T-cell (primary cell): ENCODE results near the gene RPL36. TPM values are rescaled to one million over a fixed set of nuclear protein-coding genes. Genes with fewer than 3 reads are reported as not detected.

ENCODE experiments used
- ATAC-seq, 4 experiments: fragments of 200-7000 bp in 3 of 4; fragments of 150-1000 bp in 1 of 4; cut with Tn5 transposase; replicated peaks in 1 of 4; 1 replicate in 3 of 4; 2 replicates in 1 of 4; pipeline ENCODE4 v1.10.0; 2021; ENCODE audit warnings: moderate library complexity in 3 of 4, mild to moderate bottlenecking in 2 of 4, moderate number of reproducible peaks in 1 of 4
- CTCF ChIA-PET, 2 donors: fragments of 300-600 bp; sonication (Branson Sonifier 250); formaldehyde crosslinking; loops; one replicate each; lab custom pipeline; 2022; ENCODE audit warnings: antibody characterized with exemption in 2 of 2; lab: Charles Lee
- POLR2A ChIA-PET, 2 donors: fragments of 300-600 bp; sonication (Branson Sonifier 250); formaldehyde crosslinking; loops; one replicate each; lab custom pipeline; 2022; ENCODE audit warnings: antibody characterized with exemption in 2 of 2; lab: Charles Lee
- DNase-seq, 35 experiments: peaks; one replicate each; pipeline versions ENCODE4 v3.0.0 to v3.0.0-alpha.2; 2013 to 2023
- H3K27ac ChIP-seq: one replicate; pipeline ENCODE4 v1.5.1; 2013; ENCODE audit warnings: low read length
- H3K27me3 ChIP-seq, 2 experiments: replicated peaks in 1 of 2; 1 replicate in 1 of 2; 2 replicates in 1 of 2; pipeline versions ENCODE4 v1.6.1 to v1.7.0; 2013; ENCODE audit warnings: low read length in 1 of 2, mixed read lengths in 1 of 2; ENCODE audit not compliant: control insufficient read depth in 2 of 2, insufficient read depth in 2 of 2; ENCODE audit errors: extremely low read depth in 1 of 2
- H3K36me3 ChIP-seq, 2 donors: 1 replicate in 1 of 2; 2 replicates in 1 of 2; pipeline versions ENCODE4 v1.6.1 to v1.7.0; 2013; ENCODE audit warnings: low read length in 1 of 2; ENCODE audit not compliant: control insufficient read depth in 2 of 2, insufficient read depth in 1 of 2; ENCODE audit errors: extremely low read depth in 1 of 2
- H3K4me1 ChIP-seq, 2 experiments: 1 replicate in 1 of 2; 2 replicates in 1 of 2; pipeline versions ENCODE4 v1.6.1 to v1.7.0; 2013; ENCODE audit warnings: low read length in 2 of 2, mixed read lengths in 1 of 2; ENCODE audit not compliant: insufficient read depth in 2 of 2, control insufficient read depth in 1 of 2; ENCODE audit errors: extremely low read depth in 1 of 2
- H3K4me3 ChIP-seq, 2 donors: 1 replicate in 1 of 2; 2 replicates in 1 of 2; pipeline versions ENCODE4 v1.5.1 to v1.7.0; 2013; ENCODE audit warnings: mild to moderate bottlenecking in 2 of 2, low read length in 1 of 2, moderate library complexity in 1 of 2; ENCODE audit not compliant: control insufficient read depth in 1 of 2; ENCODE audit errors: extremely low read depth in 1 of 2
- H3K9me3 ChIP-seq: 2 replicates; pipeline ENCODE4 v1.7.0; 2013
- H3K27ac Mint-ChIP-seq, 2 donors: one replicate each; pipeline ENCODE4 v1.8.0; 2020 to 2021; ENCODE audit warnings: mild to moderate bottlenecking in 2 of 2, mixed read lengths in 2 of 2
- H3K27me3 Mint-ChIP-seq, 2 donors: one replicate each; pipeline ENCODE4 v1.8.0; 2021 to 2022; ENCODE audit warnings: mixed read lengths in 2 of 2
- H3K36me3 Mint-ChIP-seq: one replicate; pipeline ENCODE4 v1.8.0; 2021; ENCODE audit warnings: mixed read lengths
- H3K4me1 Mint-ChIP-seq, 3 donors: one replicate each; pipeline ENCODE4 v1.8.0; 2020 to 2022; ENCODE audit warnings: mixed read lengths in 3 of 3, mild to moderate bottlenecking in 1 of 3
- H3K4me3 Mint-ChIP-seq, 3 donors: one replicate each; pipeline ENCODE4 v1.8.0; 2020 to 2022; ENCODE audit warnings: mild to moderate bottlenecking in 3 of 3, mixed read lengths in 3 of 3, moderate library complexity in 3 of 3
- H3K9me3 Mint-ChIP-seq, 3 donors: one replicate each; pipeline ENCODE4 v1.8.0; 2020 to 2022; ENCODE audit warnings: mixed read lengths in 3 of 3
- WGBS: methylation state at CpG from one replicate; pipeline ENCODE4 v1.1.5; 2013; ENCODE audit warnings: missing lambda C conversion rate; ENCODE audit not compliant: insufficient coverage; 5-methylcytosine and 5-hydroxymethylcytosine counted together
- total RNA-seq, 35 experiments: library from RNA in 6 of 35; stranded (reverse) in 6 of 35; fragments of 120-200 nt in 1 of 35; gene quantifications; one replicate each; pipeline versions ENCODE4 v1.2.1 to v1.2.4 and lab custom pipeline; 2013 to 2026

RPL36 gene
- total RNA-seq, 5 donors from 2014 or later (not counting 1 experiment from before 2014, with no cell fraction given): 1,208 to 1,613 (median 1,528) TPM

DNA sequence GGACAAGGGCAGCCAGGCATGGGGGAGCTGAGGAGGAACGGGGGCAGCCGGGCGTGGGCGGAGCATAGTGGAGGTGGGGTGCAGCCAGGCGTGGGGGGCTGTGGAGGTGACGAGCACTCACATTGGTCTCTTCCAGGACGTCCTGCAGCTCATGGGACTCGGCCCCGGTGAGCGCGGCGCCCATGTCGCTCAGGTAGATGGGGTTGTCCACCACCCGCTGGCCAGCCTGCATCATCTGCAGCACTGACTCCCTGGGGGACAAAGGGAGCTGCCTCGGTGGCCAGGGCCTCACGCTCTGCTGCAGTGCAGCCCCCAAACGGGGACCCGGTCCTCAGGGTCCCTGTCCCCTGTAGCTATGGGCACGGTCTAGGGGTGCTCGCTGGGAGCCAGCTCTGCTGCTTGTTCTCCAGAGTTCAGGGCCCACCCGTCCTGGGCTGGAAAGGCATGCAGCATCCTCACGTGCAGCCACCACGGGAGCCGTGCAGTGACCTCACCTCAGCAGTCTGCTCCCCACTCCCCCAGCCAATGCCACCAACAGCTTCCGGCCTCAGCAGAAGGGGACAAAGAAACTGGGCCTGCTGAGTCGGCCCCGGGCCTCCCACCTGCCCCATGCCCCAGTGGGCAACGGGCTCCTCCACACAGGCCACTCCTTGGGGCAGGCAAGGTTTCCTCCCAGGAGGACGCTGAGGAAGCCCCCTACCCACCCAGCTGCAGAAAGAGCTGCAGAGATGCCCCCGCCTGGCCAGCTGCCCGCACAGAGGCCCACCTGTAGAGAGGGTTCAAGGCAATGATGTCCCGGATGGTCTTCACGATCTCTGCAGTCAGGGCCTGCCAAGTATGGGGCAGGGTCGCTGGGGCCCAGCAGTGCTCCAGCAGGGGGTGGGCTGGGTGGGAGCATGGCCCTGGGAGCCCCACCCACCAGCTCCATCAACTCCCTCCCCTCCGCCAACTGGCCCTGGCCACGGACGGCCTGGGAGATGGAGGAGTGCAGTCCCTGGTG lies 17.8 kb downstream of the RPL36 start:
- CTCF ChIA-PET: interaction anchor here in 1 of 2 donors (0.6 to 0.7 kb wide), 2 partner anchors 8 to 21 kb away, joined by 3 read pairs; no protein-coding TSS in a partner anchor
- H3K27ac Mint-ChIP-seq: no peak overlapping the region

DNA sequence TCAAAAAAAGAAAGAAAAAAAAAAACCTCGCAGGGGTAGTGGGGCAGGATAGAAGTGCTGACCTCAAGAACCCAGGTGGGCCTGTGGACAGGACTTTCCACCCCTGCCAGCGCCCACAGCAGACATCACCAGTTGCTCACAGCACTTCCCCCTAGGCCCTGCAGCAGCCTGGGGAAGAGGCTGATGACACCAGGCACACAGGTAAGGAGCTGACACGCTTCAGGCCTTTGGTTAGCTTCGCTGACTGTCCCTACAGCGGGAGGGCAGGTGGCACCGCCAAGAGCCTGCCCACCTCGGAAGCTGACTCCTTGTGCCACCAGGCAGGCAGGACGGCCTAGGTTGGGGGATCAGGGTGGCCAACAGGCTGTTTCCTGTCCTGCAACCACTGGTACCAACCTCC lies 20.9 kb downstream of the RPL36 start:
- Histone ChIP-seq H3K27me3 (no peaks in the 10 kb centered on the region), H3K4me3 (no peak overlapping the region), H3K9me3 (no peaks in the 10 kb centered on the region), H3K27ac (no peak overlapping the region), H3K4me1 (no peaks in the 10 kb centered on the region), H3K36me3 (peaks cover 29 to 59% of the 10 kb centered on the region in 2 donors)
- no peak overlapping the region for H3K4me3 Mint-ChIP-seq
- H3K27ac Mint-ChIP-seq: no peak overlapping the region
- WGBS: 91% methylated on average over 7 of the region's 8 CpGs
- DNase-seq: no peak
- no peaks in the 10 kb centered on the region for H3K9me3 Mint-ChIP-seq
- CTCF ChIA-PET: no interaction called here
- H3K36me3 Mint-ChIP-seq: peaks cover 21% of the 10 kb centered on the region
- H3K4me1 Mint-ChIP-seq: peaks cover 0 to 4% (median 3%) of the 10 kb centered on the region in 3 donors
- H3K27me3 Mint-ChIP-seq: no peaks in the 10 kb centered on the region
- no peak for ATAC-seq
- POLR2A ChIA-PET: interaction anchor here in 1 of 2 donors (0.5 kb wide), 1 partner anchor 9 kb away, joined by 5 read pairs; the partner anchor contains the start of genes CATSPERD and LONP1

More for the DNA sequence above, 17.8 kb downstream of the RPL36 start:
- no peaks in the 10 kb centered on the region for H3K9me3 Mint-ChIP-seq
- DNase-seq (no peak), ATAC-seq (peak in 2 of 4 experiments; percentile 10 to 17)
- H3K4me3 ChIP-seq: no peak overlapping the region
- no peaks in the 10 kb centered on the region for H3K4me1 ChIP-seq
- no peaks in the 10 kb centered on the region for H3K9me3 ChIP-seq
- H3K27me3 ChIP-seq: no peaks in the 10 kb centered on the region
- no peaks in the 10 kb centered on the region for H3K27me3 Mint-ChIP-seq
- POLR2A ChIA-PET: no interaction called here
- H3K36me3 ChIP-seq: peaks cover 30 to 70% of the 10 kb centered on the region in 2 donors
- peaks cover 21% of the 10 kb centered on the region for H3K36me3 Mint-ChIP-seq
- H3K4me3 Mint-ChIP-seq: no peak overlapping the region
- no peak overlapping the region for H3K27ac ChIP-seq
- no peaks in the 10 kb centered on the region for H3K4me1 Mint-ChIP-seq
- WGBS: 96% methylated on average over 25 of the region's 37 CpGs

DNA sequence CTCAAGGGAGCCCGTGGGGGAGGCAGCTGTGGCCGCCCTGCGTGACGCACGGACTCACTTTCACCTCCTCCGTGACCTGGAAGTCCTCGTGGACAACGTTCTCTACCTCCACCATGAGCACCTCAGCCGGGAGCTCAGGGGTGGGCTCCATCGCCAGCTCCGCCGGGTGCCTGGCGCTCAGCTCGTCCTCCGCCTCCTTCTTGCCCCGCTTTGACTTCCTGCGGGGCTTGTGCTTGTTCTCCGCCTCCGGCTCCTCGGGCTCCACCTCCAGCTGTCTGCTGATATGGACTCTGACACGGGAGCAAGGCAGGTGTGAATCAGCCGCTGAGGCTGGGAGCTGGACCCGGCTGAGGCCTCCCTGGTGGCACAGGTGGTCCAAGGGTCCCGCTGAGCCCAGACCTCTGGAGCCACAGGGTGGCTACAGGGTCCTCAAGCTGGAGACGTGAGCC lies 21.6 kb downstream of the RPL36 start:
- CTCF ChIA-PET: interaction anchor here in 1 of 2 donors (0.6 kb wide), 1 partner anchor 36 kb away, joined by 7 read pairs; no protein-coding TSS in a partner anchor
- Histone ChIP-seq H3K27me3 (no peaks in the 10 kb centered on the region), H3K9me3 (no peaks in the 10 kb centered on the region), H3K36me3 (peaks cover 29 to 53% of the 10 kb centered on the region in 2 donors), H3K27ac (no peak overlapping the region), H3K4me3 (no peak overlapping the region), H3K4me1 (no peaks in the 10 kb centered on the region)
- WGBS: 90% methylated on average over 23 of the region's 25 CpGs
- ATAC-seq (no peak), DNase-seq (no peak)
- Mint-ChIP-seq H3K27me3 (no peaks in the 10 kb centered on the region), H3K9me3 (no peaks in the 10 kb centered on the region), H3K4me3 (no peak overlapping the region), H3K27ac (no peak overlapping the region), H3K36me3 (peaks cover 17% of the 10 kb centered on the region), H3K4me1 (peaks cover 0 to 6% (median 5%) of the 10 kb centered on the region in 3 donors)
- POLR2A ChIA-PET: interaction anchor here (0.5 to 0.6 kb wide), 2 partner anchors 8 to 39 kb away, joined by 4 to 5 read pairs; partner anchors contain the start of genes CATSPERD (in 1 of the 2) and LONP1 (in 1 of the 2)

DNA sequence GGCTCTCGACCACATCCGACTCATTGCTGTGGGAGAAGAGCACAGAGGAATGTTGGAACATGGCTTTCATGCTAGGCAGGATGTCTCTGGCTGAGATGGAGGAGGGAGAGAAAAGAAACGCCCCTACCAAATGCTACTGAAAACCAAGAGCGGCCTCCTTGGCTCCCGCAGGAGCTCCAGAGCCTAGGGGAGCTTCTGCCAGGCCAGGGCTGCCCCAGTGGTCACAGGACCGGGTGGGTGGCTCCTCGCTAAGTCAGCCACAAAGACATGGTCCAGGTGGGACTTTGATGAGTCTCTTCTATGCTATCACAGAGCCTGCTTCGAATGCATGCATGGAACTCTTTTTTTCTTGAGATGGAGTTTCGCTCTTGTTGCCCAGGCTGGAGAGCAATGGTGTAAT lies 23.1 kb downstream of the RPL36 start:
- peaks cover under 1 to 12% of the 10 kb centered on the region in 2 experiments for H3K4me1 ChIP-seq
- no peak overlapping the region for H3K4me3 ChIP-seq
- no peak overlapping the region for H3K4me3 Mint-ChIP-seq
- ATAC-seq (no peak), DNase-seq (no peak)
- WGBS: 89% methylated on average over 6 of the region's 9 CpGs
- no peaks in the 10 kb centered on the region for H3K27me3 ChIP-seq
- no peak overlapping the region for H3K27ac ChIP-seq
- no peaks in the 10 kb centered on the region for H3K27me3 Mint-ChIP-seq
- H3K36me3 Mint-ChIP-seq: peaks cover 12% of the 10 kb centered on the region
- H3K4me1 Mint-ChIP-seq: peaks cover 8 to 18% (median 16%) of the 10 kb centered on the region in 3 donors
- POLR2A ChIA-PET: interaction anchor here in 1 of 2 donors (0.6 kb wide), 1 partner anchor 278 kb away, joined by 3 read pairs; no protein-coding TSS in a partner anchor
- peaks cover 21 to 51% of the 10 kb centered on the region in 2 donors for H3K36me3 ChIP-seq
- H3K27ac Mint-ChIP-seq: no peak overlapping the region
- H3K9me3 Mint-ChIP-seq: no peaks in the 10 kb centered on the region
- no peaks in the 10 kb centered on the region for H3K9me3 ChIP-seq
- CTCF ChIA-PET: no interaction called here

DNA sequence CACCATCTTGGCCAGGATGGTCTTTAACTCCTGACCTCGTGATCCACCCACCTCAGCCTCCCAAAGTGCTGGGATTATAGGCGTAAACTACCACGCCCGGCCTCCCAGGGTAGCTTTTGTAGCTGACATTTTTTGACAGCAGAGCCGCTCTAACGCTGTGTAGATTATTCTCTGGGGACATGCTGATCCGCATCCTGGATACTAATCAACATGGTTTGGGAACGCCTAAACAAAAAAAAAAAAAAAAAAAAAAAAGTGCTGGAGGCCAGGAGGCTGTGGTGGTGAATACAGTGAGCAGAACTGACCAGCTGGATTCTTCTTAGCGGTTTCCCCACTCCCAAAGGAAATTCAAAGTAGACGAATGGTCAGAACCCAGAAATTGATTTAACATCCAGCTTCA lies 24.7 kb downstream of the RPL36 start:
- H3K27ac Mint-ChIP-seq: no peak overlapping the region
- Histone ChIP-seq H3K4me1 (peaks cover 10 to 27% of the 10 kb centered on the region in 2 experiments), H3K9me3 (no peaks in the 10 kb centered on the region), H3K27ac (no peak overlapping the region), H3K27me3 (no peaks in the 10 kb centered on the region), H3K36me3 (peaks cover 19 to 48% of the 10 kb centered on the region in 2 donors), H3K4me3 (no peak overlapping the region)
- no peak overlapping the region for H3K4me3 Mint-ChIP-seq
- DNase-seq: no peak
- ATAC-seq: no peak
- no peaks in the 10 kb centered on the region for H3K9me3 Mint-ChIP-seq
- H3K27me3 Mint-ChIP-seq: no peaks in the 10 kb centered on the region
- ChIA-PET CTCF (interaction anchor here in 1 of 2 donors (0.7 kb wide), 1 partner anchor 27 kb away, joined by 4 read pairs; no protein-coding TSS in a partner anchor), POLR2A (interaction anchor here in 1 of 2 donors (0.7 kb wide), 1 partner anchor 623 kb away, joined by 11 read pairs; no protein-coding TSS in a partner anchor)
- no CpG with 5 or more reads among the region's 10 CpGs for WGBS
- peaks cover 12% of the 10 kb centered on the region for H3K36me3 Mint-ChIP-seq
- H3K4me1 Mint-ChIP-seq: peaks cover 18 to 29% (median 29%) of the 10 kb centered on the region in 3 donors
